GM18519 (cell line): ENCODE data around the gene COX7A1.
"Not testable (repeated sequence)": the region's sequence is repeated elsewhere in the genome, so short reads cannot be mapped to it uniquely, and the experiment has no call there.

Experiments
- ATAC-seq: cut with Tn5 transposase; IDR thresholded peaks from one replicate; pipeline ENCODE4 v1.9.1; 2021; ENCODE audit warnings: mild to moderate bottlenecking, moderate library complexity; ENCODE audit not compliant: unreplicated experiment, low FRiP score

Gene COX7A1

DNA sequence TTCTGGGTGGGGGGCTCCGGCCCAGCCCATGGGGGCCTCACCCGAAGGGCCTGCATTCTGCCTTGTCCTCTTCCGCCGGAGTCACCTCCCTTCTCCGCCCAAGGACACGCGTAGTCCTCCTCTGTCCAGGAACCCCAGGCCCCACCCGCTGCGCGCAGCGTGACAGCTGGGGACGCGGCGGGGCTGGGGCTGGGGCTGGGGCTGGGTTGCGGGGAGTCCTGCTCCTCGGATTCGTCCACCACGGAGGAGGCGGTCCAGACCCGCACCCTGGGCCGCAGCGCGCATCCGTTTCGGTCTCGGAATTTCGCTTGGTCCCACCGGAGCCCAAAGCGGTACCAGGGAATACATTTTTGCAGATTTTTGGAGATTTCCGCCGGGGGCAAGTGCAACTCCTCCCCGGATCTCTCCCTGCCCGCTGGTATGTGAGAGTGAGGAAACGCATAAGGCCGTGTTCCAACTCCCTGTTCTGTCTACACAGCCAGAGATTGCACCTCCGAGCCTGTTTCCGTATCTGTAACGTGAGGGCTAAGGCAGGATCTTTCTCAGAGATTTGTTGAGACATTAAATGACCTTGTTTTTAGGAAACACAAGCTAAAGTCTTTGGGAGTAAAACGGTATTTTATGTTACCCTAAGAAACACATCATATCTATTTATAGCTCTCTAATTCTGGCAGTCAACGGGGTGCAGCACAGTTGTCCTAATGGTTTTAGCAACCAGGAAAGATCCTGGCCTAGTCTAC lies at the start of gene COX7A1:
TSS of gene COX7A1 (minus strand) at position 96 of the 740 bp plus-strand sequence. CDS start at position 56, 40 bp downstream.
- no peak for ATAC-seq

GRCh38 chr19:36201684-36202083 lies 49.4 kb upstream of the COX7A1 start:
- ATAC-seq, result no peak

- no peak for ATAC-seq
Observed at GRCh38 chr19:36198119-36198518, 45.9 kb upstream of the COX7A1 start.

GRCh38 chr19:36196249-36196648 lies 44.0 kb upstream of the COX7A1 start:
- no peak for ATAC-seq

- ATAC-seq, result not testable (repeated sequence)
Observed at GRCh38 chr19:36186722-36187121, 34.5 kb upstream of the COX7A1 start.

- ATAC-seq, result no peak
Observed at GRCh38 chr19:36183245-36183628, 31.0 kb upstream of the COX7A1 start.

- ATAC-seq, result no peak
Observed at GRCh38 chr19:36182612-36183244, 30.5 kb upstream of the COX7A1 start.

- ATAC-seq, result not testable (repeated sequence)
Observed at GRCh38 chr19:36179077-36179476, 26.8 kb upstream of the COX7A1 start.

GRCh38 chr19:36173846-36174245 lies 21.6 kb upstream of the COX7A1 start:
- not testable (repeated sequence) for ATAC-seq

DNA sequence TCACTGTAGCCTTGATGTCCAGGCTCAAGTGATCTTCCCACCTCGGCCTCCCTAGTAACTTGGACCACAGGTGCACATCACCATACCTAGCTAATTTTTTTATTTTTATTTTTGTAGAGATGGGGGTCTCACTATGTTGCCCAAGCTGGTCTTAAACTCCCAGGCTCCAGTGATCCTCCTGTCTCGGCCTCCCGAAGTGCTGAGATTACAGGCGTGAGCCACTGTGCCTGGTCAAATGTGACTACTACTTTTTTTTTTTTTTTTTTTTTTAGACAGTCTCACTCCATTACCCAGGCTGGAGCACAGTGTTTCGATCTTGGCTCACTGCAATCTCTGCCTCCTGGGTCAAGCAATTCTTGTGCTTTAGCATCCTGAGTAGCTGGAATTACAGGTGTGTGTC lies 20.6 kb upstream of the COX7A1 start:
- no peak for ATAC-seq

- ATAC-seq, result no peak
Observed at GRCh38 chr19:36169084-36169760, 17.0 kb upstream of the COX7A1 start.

- no peak for ATAC-seq
Observed at GRCh38 chr19:36163813-36164212, 11.6 kb upstream of the COX7A1 start.

- no peak for ATAC-seq
Observed at GRCh38 chr19:36160821-36161596, 8.8 kb upstream of the COX7A1 start.

DNA sequence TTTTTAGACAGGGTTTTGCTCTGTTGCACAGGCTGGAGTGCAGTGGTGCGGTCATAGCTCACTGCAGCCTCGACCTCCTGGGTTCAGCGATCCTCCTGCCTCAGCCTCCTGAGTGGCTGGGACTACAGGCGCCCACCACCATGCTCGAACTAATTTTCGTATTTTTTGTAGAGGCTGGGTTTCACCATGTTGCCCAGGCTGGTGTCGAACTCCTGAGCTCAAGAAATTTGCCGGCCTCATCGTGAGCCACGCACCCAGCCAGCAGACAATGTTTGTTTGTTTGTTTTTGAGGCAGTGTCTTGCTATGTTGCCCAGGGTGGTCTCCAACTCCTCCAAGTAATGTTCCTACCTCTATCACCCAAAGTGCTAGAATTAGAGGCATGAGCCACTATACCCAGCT lies 879 bp upstream of the COX7A1 start:
- no peak for ATAC-seq

- no peak for ATAC-seq
Observed at GRCh38 chr19:36152019-36152351, 262 bp downstream of the COX7A1 start.

DNA sequence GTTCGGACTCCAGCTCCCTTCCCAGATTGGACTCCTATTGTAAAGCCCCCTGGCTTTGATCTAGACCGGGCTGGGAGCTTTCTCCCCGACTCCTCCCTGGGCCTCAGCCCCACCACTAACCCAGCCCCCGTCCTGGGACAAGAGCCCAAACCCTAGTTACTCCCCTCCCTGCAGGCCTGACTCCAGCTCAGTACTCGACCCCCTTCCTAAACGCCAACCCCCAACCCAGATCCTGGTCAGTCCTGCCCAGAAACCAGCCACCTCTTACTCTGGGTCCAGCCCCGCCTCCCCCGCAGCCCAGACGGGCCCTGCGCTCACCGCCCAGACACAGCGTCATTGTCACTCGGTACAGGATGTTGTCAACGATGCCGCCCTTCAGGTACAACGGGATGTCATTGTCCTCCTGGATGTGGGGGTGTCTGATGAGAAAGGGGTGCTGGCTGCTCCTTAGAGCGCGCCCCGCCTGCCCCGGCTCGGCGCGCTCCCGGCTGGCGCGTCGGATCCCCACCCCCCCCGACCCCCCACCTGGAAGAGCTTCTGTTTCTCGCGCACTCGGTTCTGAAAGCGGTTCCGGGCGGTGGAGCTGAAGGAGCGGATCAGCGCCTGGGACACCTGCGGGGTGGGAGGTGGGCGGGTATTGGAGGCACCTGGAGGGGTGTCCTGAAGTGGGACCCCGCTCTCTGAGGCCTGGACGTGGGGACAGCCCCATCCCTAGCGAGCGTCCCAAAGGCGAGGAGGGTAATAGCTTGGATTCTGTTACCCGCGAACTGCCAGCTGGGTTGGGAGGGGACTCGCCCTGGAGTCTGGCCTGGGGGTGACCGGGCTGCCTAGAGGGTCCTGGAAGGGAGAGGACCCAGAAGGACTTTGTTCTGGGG lies 866 bp downstream of the COX7A1 start:
- no peak for ATAC-seq

GRCh38 chr19:36150586-36150985 lies 1.7 kb downstream of the COX7A1 start:
- no peak for ATAC-seq

DNA sequence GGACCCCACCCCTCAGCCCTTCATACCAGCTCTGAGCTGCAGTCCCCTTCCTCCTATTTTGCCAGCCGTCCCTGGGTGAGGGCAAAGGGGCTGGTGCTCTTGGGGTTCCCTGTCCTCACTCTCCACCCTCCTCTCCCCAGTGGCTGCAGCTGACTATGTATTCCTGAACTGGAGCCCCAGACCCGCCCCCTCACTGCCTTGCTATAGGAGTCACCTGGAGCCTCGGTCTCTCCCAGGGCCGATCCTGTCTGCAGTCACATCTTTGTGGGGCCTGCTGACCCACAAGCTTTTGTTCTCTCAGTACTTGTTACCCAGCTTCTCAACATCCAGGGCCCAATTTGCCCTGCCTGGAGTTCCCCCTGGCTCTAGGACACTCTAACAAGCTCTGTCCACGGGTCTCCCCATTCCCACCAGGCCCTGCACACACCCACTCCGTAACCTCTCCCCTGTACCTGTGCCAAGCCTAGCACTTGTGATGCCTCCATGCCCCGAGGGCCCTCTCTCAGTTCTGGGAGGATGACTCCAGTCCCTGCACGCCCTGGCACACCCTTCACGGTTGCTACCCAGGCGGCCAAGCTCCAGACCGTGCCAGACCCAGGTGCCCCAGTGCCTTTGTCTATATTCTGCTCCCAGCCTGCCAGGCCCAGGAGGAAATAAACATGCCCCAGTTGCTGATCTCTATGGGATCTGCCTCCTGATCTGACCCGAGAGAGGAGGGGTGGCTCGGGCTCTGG lies 2.4 kb downstream of the COX7A1 start:
- no peak for ATAC-seq

- no peak for ATAC-seq
Observed at GRCh38 chr19:36144624-36145023, 7.6 kb downstream of the COX7A1 start.
